SK-N-SH (cell line): ENCODE data around the gene DNAH6. TPM values are rescaled to one million over a fixed set of nuclear protein-coding genes. Genes with fewer than 3 reads are reported as not detected.

Experiments used
- CTCF ChIA-PET: fragments of 300-600, 350-600 bp; formaldehyde crosslinking; extraction: SDS; loops from one replicate; lab custom pipeline; 2021; lab: Yijun Ruan, JAX
- POLR2A ChIA-PET: fragments of 350-600 bp; sonication (Branson Sonifier 250); formaldehyde crosslinking; extraction: SDS; loops from one replicate; lab custom pipeline; 2020; ENCODE audit warnings: antibody characterized with exemption, inconsistent platforms; lab: Yijun Ruan, JAX
- DNase-seq: peaks from one replicate; pipeline ENCODE4 v3.0.0; 2012
- H2AFZ ChIP-seq: fragments of 200-600 bp; sonication (generic); 2 replicates; pipeline ENCODE4 v1.8.1; 2016; ENCODE audit warnings: antibody characterized with exemption, mild to moderate bottlenecking, low read depth
- H3F3A ChIP-seq: fragments of 200-600 bp; sonication (generic); replicated peaks from 2 replicates; pipeline ENCODE3; 2016; ENCODE audit warnings: antibody characterized with exemption, mild to moderate bottlenecking; ENCODE audit not compliant: insufficient read depth
- H3K27ac ChIP-seq, 2 experiments: fragments of 200-500 bp in 1 of 2; fragments of 200-600 bp in 1 of 2; sonication (Bioruptor generic) in 1 of 2; sonication (generic), shearing (Covaris generic) in 1 of 2; 2 replicates each; pipeline versions ENCODE4 v1.5.1 to v1.6.1; 2014 to 2016; ENCODE audit warnings: low read depth in 2 of 2, inconsistent platforms in 1 of 2, low read length in 1 of 2, mild to moderate bottlenecking in 1 of 2, mixed read lengths in 1 of 2
- H3K27me3 ChIP-seq: fragments of 200-600 bp; sonication (generic), shearing (Covaris generic); 2 replicates; pipeline ENCODE4 v1.6.1; 2016; ENCODE audit warnings: mixed run types; ENCODE audit not compliant: insufficient read depth
- H3K36me3 ChIP-seq, 2 experiments: fragments of 200-500 bp in 1 of 2; fragments of 200-600 bp in 1 of 2; sonication (Bioruptor generic) in 1 of 2; sonication (generic) in 1 of 2; replicated peaks in 1 of 2; 2 replicates each; pipeline versions ENCODE3 to v1.5.1; 2014 to 2016; ENCODE audit warnings: low read length in 1 of 2, mild to moderate bottlenecking in 1 of 2; ENCODE audit not compliant: insufficient read depth in 2 of 2, control insufficient read depth in 1 of 2
- H3K4me1 ChIP-seq, 2 experiments: fragments of 200-500 bp in 1 of 2; fragments of 200-600 bp in 1 of 2; sonication (Bioruptor generic) in 1 of 2; sonication (generic), shearing (Covaris generic) in 1 of 2; 2 replicates each; pipeline versions ENCODE4 v1.5.1 to v1.6.1; 2014 to 2016; ENCODE audit warnings: low read depth in 1 of 2, low read length in 1 of 2, mixed run types in 1 of 2; ENCODE audit not compliant: insufficient read depth in 2 of 2, control insufficient read depth in 1 of 2
- H3K4me2 ChIP-seq: fragments of 200-600 bp; sonication (generic), shearing (Covaris generic); 2 replicates; pipeline ENCODE4 v1.6.1; 2017; ENCODE audit warnings: mixed run types
- H3K4me3 ChIP-seq, 2 experiments: fragments of 200-500 bp in 1 of 2; fragments of 200-600 bp in 1 of 2; sonication (Bioruptor generic) in 1 of 2; sonication (generic), shearing (Covaris generic) in 1 of 2; 2 replicates each; pipeline versions ENCODE4 v1.5.1 to v1.8.1; 2014 to 2016; ENCODE audit warnings: low read depth in 2 of 2, inconsistent platforms in 1 of 2, low read length in 1 of 2, mild to moderate bottlenecking in 1 of 2, mixed read lengths in 1 of 2, moderate library complexity in 1 of 2
- H3K79me2 ChIP-seq: fragments of 200-600 bp; sonication (generic); 2 replicates; pipeline ENCODE4 v1.8.1; 2017; ENCODE audit warnings: mild to moderate bottlenecking; ENCODE audit not compliant: insufficient read depth
- H3K9ac ChIP-seq: fragments of 200-600 bp; sonication (generic); 2 replicates; pipeline ENCODE4 v1.6.1; 2017; ENCODE audit warnings: mixed run types
- H3K9me2 ChIP-seq: fragments of 200-600 bp; sonication (generic); 2 replicates; pipeline ENCODE4 v1.6.1; 2017; ENCODE audit warnings: mixed run types
- H3K9me3 ChIP-seq: fragments of 200-600 bp; sonication (generic); 2 replicates; pipeline ENCODE4 v1.6.1; 2017; ENCODE audit warnings: mixed run types, mild to moderate bottlenecking, moderate library complexity
- H4K20me1 ChIP-seq: fragments of 200-600 bp; sonication (generic); 2 replicates; pipeline ENCODE4 v1.6.1; 2017; ENCODE audit warnings: mild to moderate bottlenecking, mixed run types; ENCODE audit not compliant: insufficient read depth
- CHD2 ChIP-seq: fragments of 150-350 bp; IDR thresholded peaks from 2 replicates; pipeline ENCODE4 v1.6.1; 2018; ENCODE audit warnings: low read length; ENCODE audit not compliant: partially characterized antibody
- CTCF ChIP-seq: fragments of 200-600 bp; sonication (generic); IDR thresholded peaks from 2 replicates; pipeline ENCODE4 v1.6.1; 2017; ENCODE audit warnings: antibody characterized with exemption, mild to moderate bottlenecking, moderate library complexity
- ELF1 ChIP-seq: IDR thresholded peaks from 2 replicates; pipeline ENCODE4 v1.4.0; 2012
- FOSL2 ChIP-seq: IDR thresholded peaks from 2 replicates; pipeline ENCODE4 v1.4.0; 2012; ENCODE audit warnings: low read depth, mild to moderate bottlenecking, moderate library complexity, borderline replicate concordance
- FOXM1 ChIP-seq: IDR thresholded peaks from 2 replicates; pipeline ENCODE4 v1.4.0; 2012; ENCODE audit warnings: low read depth, mild to moderate bottlenecking
- PBX3 ChIP-seq: IDR thresholded peaks from 2 replicates; pipeline ENCODE4; 2012
- RXRA ChIP-seq: IDR thresholded peaks from 2 replicates; pipeline ENCODE4 v1.4.0; 2012; ENCODE audit warnings: low read depth, mild to moderate bottlenecking, borderline replicate concordance
- WGBS: methylation state at CpG from one replicate; pipeline ENCODE4 v1.1.6; 2017; ENCODE audit warnings: low lambda C conversion rate; 5-methylcytosine and 5-hydroxymethylcytosine counted together
- polyA plus RNA-seq, 3 experiments: library from polyadenylated mRNA; depleted of rRNA; stranded (reverse); fragments of >200 nt; gene quantifications; 2 replicates each; pipeline ENCODE4 v1.2.3, GENCODE V29; 2012

DNAH6 gene
- polyA plus RNA-seq, 1 of the 3 experiments (the other 2 are of a cell fraction) = 0.03 TPM

DNA sequence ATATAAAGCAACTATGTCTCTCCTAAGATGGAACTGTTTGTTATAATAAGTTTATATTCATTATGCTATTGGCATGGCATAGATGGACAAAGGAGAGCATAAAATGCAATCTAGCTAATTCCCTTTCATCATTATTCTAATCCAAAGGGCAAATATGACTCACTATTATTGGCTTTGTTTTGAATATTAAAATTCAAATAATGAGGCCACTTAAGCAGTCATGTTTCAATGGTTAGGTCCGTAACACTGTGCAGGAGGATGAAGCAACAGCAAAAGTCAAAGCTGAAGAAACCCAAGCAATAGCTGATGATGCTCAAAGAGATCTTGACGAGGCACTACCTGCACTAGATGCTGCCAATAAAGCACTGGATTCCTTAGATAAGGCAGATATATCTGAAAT is 187.5 kb downstream of the DNAH6 start (continued):
- TF ChIP-seq RXRA = no peak
- no peak for TF ChIP-seq PBX3
- TF ChIP-seq, all 33 proteins: peak for 0

GRCh38 chr2:84704505-84705244 is 188.4 kb downstream of the DNAH6 start:
- H3F3A ChIP-seq = no peaks in the 10 kb centered on the region
- CTCF ChIA-PET = interaction anchor here (1.2 kb wide), 1 partner anchor 13 kb away, joined by 3 read pairs; no protein-coding TSS in a partner anchor
- 4% methylated on average over 6 of the region's 6 CpGs for WGBS
- H3K9me2 ChIP-seq = no peaks in the 10 kb centered on the region
- no peaks in the 10 kb centered on the region for H3K9me3 ChIP-seq
- H3K27ac ChIP-seq = no peak overlapping the region
- TF ChIP-seq FOXM1 = no peak
- TF ChIP-seq FOSL2 = no peak
- no peak for TF ChIP-seq ELF1
- TF ChIP-seq CTCF = no peak
- TF ChIP-seq, all 33 proteins: peak for 0
- H3K36me3 ChIP-seq = no peaks in the 10 kb centered on the region
- H3K4me3 ChIP-seq = no peak overlapping the region
- no peaks in the 10 kb centered on the region for H3K4me1 ChIP-seq
- no peaks in the 10 kb centered on the region for H3K27me3 ChIP-seq
- no peak for DNase-seq
- POLR2A ChIA-PET = interaction anchor here (0.7 kb wide), 1 partner anchor 10 kb away, joined by 3 read pairs; no protein-coding TSS in a partner anchor
- no peaks in the 10 kb centered on the region for H3K79me2 ChIP-seq
- H2AFZ ChIP-seq = no peak overlapping the region
- H4K20me1 ChIP-seq = no peaks in the 10 kb centered on the region
- H3K9ac ChIP-seq = no peak overlapping the region
- H3K4me2 ChIP-seq = no peak overlapping the region

GRCh38 chr2:84705858-84706257 is 189.6 kb downstream of the DNAH6 start:
- CTCF ChIA-PET = interaction anchor here (1.2 kb wide), 1 partner anchor 12 kb away, joined by 3 read pairs; no protein-coding TSS in a partner anchor
- H3K4me2 ChIP-seq = no peak overlapping the region
- no peak overlapping the region for H2AFZ ChIP-seq
- H3F3A ChIP-seq = no peaks in the 10 kb centered on the region
- no peaks in the 10 kb centered on the region for H3K27me3 ChIP-seq
- TF ChIP-seq CHD2 = no peak
- TF ChIP-seq, all 33 proteins: peak for 0
- no peaks in the 10 kb centered on the region for H3K4me1 ChIP-seq
- H4K20me1 ChIP-seq = no peaks in the 10 kb centered on the region
- no peaks in the 10 kb centered on the region for H3K79me2 ChIP-seq
- no peaks in the 10 kb centered on the region for H3K9me2 ChIP-seq
- H3K36me3 ChIP-seq = no peaks in the 10 kb centered on the region
- no peak for DNase-seq
- no peak overlapping the region for H3K27ac ChIP-seq
- no peak overlapping the region for H3K9ac ChIP-seq
- 11% methylated on average over 2 of the region's 2 CpGs for WGBS
- POLR2A ChIA-PET = no interaction called here
- H3K9me3 ChIP-seq = no peaks in the 10 kb centered on the region
- H3K4me3 ChIP-seq = no peak overlapping the region
